OCI-LY7 (cell line): ENCODE measurements around the gene TGM3.

ENCODE experiments used
- CTCF ChIP-seq: fragments of 200-600 bp; sonication (generic); conservative IDR thresholded peaks from 2 replicates; pipeline ENCODE4 v1.5.1; 2014; ENCODE audit warnings: mild to moderate bottlenecking, antibody characterized with exemption, low read length, moderate library complexity, mixed read lengths
- EZH2phosphoT487 ChIP-seq: fragments of 200-600 bp; sonication (generic); IDR thresholded peaks from 2 replicates; pipeline ENCODE4 v1.6.1; 2018; ENCODE audit warnings: low read depth, borderline replicate concordance, mild to moderate bottlenecking, mixed run types, antibody characterized with exemption, low read length, moderate library complexity, mixed read lengths

GRCh38 chr20:2276015-2276414, 19.8 kb upstream of the TGM3 start:
- TF ChIP-seq CTCF = no peak
- no peak for TF ChIP-seq EZH2phosphoT487
